T-cell (primary cell): ENCODE measurements around the gene PELI3. TPM values are rescaled to one million over a fixed set of nuclear protein-coding genes. Genes with fewer than 3 reads are reported as not detected.
A peak's percentile ranks its signal among the peaks of the same experiment; 100 is the strongest.

Experiments
- ATAC-seq, 4 experiments: fragments of 200-7000 bp in 3 of 4; fragments of 150-1000 bp in 1 of 4; cut with Tn5 transposase; replicated peaks in 1 of 4; 1 replicate in 3 of 4; 2 replicates in 1 of 4; pipeline ENCODE4 v1.10.0; 2021; ENCODE audit warnings: moderate library complexity in 3 of 4, mild to moderate bottlenecking in 2 of 4, moderate number of reproducible peaks in 1 of 4
- CTCF ChIA-PET, 2 donors: fragments of 300-600 bp; sonication (Branson Sonifier 250); formaldehyde crosslinking; loops; one replicate each; lab custom pipeline; 2022; ENCODE audit warnings: antibody characterized with exemption in 2 of 2; lab: Charles Lee
- POLR2A ChIA-PET, 2 donors: fragments of 300-600 bp; sonication (Branson Sonifier 250); formaldehyde crosslinking; loops; one replicate each; lab custom pipeline; 2022; ENCODE audit warnings: antibody characterized with exemption in 2 of 2; lab: Charles Lee
- DNase-seq, 35 experiments: peaks; one replicate each; pipeline versions ENCODE4 v3.0.0 to v3.0.0-alpha.2; 2013 to 2023
- H3K27ac ChIP-seq: one replicate; pipeline ENCODE4 v1.5.1; 2013; ENCODE audit warnings: low read length
- H3K27me3 ChIP-seq, 2 experiments: replicated peaks in 1 of 2; 1 replicate in 1 of 2; 2 replicates in 1 of 2; pipeline versions ENCODE4 v1.6.1 to v1.7.0; 2013; ENCODE audit warnings: low read length in 1 of 2, mixed read lengths in 1 of 2; ENCODE audit not compliant: control insufficient read depth in 2 of 2, insufficient read depth in 2 of 2; ENCODE audit errors: extremely low read depth in 1 of 2
- H3K36me3 ChIP-seq, 2 donors: 1 replicate in 1 of 2; 2 replicates in 1 of 2; pipeline versions ENCODE4 v1.6.1 to v1.7.0; 2013; ENCODE audit warnings: low read length in 1 of 2; ENCODE audit not compliant: control insufficient read depth in 2 of 2, insufficient read depth in 1 of 2; ENCODE audit errors: extremely low read depth in 1 of 2
- H3K4me1 ChIP-seq, 2 experiments: 1 replicate in 1 of 2; 2 replicates in 1 of 2; pipeline versions ENCODE4 v1.6.1 to v1.7.0; 2013; ENCODE audit warnings: low read length in 2 of 2, mixed read lengths in 1 of 2; ENCODE audit not compliant: insufficient read depth in 2 of 2, control insufficient read depth in 1 of 2; ENCODE audit errors: extremely low read depth in 1 of 2
- H3K4me3 ChIP-seq, 2 donors: 1 replicate in 1 of 2; 2 replicates in 1 of 2; pipeline versions ENCODE4 v1.5.1 to v1.7.0; 2013; ENCODE audit warnings: mild to moderate bottlenecking in 2 of 2, low read length in 1 of 2, moderate library complexity in 1 of 2; ENCODE audit not compliant: control insufficient read depth in 1 of 2; ENCODE audit errors: extremely low read depth in 1 of 2
- H3K9me3 ChIP-seq: 2 replicates; pipeline ENCODE4 v1.7.0; 2013
- H3K27ac Mint-ChIP-seq, 2 donors: one replicate each; pipeline ENCODE4 v1.8.0; 2020 to 2021; ENCODE audit warnings: mild to moderate bottlenecking in 2 of 2, mixed read lengths in 2 of 2
- H3K27me3 Mint-ChIP-seq, 2 donors: one replicate each; pipeline ENCODE4 v1.8.0; 2021 to 2022; ENCODE audit warnings: mixed read lengths in 2 of 2
- H3K36me3 Mint-ChIP-seq: one replicate; pipeline ENCODE4 v1.8.0; 2021; ENCODE audit warnings: mixed read lengths
- H3K4me1 Mint-ChIP-seq, 3 donors: one replicate each; pipeline ENCODE4 v1.8.0; 2020 to 2022; ENCODE audit warnings: mixed read lengths in 3 of 3, mild to moderate bottlenecking in 1 of 3
- H3K4me3 Mint-ChIP-seq, 3 donors: one replicate each; pipeline ENCODE4 v1.8.0; 2020 to 2022; ENCODE audit warnings: mild to moderate bottlenecking in 3 of 3, mixed read lengths in 3 of 3, moderate library complexity in 3 of 3
- H3K9me3 Mint-ChIP-seq, 3 donors: one replicate each; pipeline ENCODE4 v1.8.0; 2020 to 2022; ENCODE audit warnings: mixed read lengths in 3 of 3
- WGBS: methylation state at CpG from one replicate; pipeline ENCODE4 v1.1.5; 2013; ENCODE audit warnings: missing lambda C conversion rate; ENCODE audit not compliant: insufficient coverage; 5-methylcytosine and 5-hydroxymethylcytosine counted together
- total RNA-seq, 35 experiments: library from RNA in 6 of 35; stranded (reverse) in 6 of 35; fragments of 120-200 nt in 1 of 35; gene quantifications; one replicate each; pipeline versions ENCODE4 v1.2.1 to v1.2.4 and lab custom pipeline; 2013 to 2026

Gene PELI3
- total RNA-seq, 5 donors from 2014 or later (not counting 1 experiment from before 2014, with no cell fraction given) = 12.9 to 22.0 (median 13.8) TPM

DNA sequence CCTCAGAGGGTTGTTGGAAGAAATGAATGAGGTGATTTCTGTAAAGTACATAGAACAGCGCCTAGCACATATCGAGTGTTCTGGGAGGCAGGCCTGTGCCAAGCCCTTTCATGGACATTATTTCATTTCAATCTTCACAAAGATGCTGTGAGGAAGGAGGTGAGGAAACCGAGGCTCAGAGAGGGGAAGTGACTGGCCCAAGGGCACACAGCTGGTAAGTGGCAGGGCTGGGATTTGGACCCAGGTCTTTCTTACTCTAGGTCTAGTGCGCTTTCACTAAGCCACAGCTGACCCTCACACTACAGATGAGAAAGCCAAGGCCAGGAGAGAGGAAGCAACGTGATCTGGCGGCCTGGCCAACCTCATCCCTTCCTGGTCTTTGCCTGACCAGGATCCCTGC, 2.0 kb downstream of the PELI3 start:
- Mint-ChIP-seq H3K4me3 (peak overlapping the region; percentile 45 to 89 (median 88)), H3K36me3 (peaks cover 5% of the 10 kb centered on the region), H3K27ac (no peak overlapping the region), H3K27me3 (no peaks in the 10 kb centered on the region), H3K9me3 (no peaks in the 10 kb centered on the region), H3K4me1 (peaks cover 20 to 30% (median 25%) of the 10 kb centered on the region in 3 donors)
- no peak overlapping the region for H3K4me3 ChIP-seq
- no peak overlapping the region for H3K27ac ChIP-seq
- DNase-seq = no peak
- H3K36me3 ChIP-seq = peaks cover 0 to 6% of the 10 kb centered on the region in 2 donors
- no peaks in the 10 kb centered on the region for H3K9me3 ChIP-seq
- ChIA-PET CTCF (interaction anchor here (0.6 to 1.0 kb wide), 3 partner anchors 12 to 41 kb away, joined by 3 to 5 read pairs (median 3); partner anchors contain the start of genes DPP3 (in 1 of the 2) and MRPL11 (in 1 of the 2)), POLR2A (interaction anchor here in 1 of 2 donors (0.7 kb wide), 1 partner anchor 25 kb away, joined by 3 read pairs; no protein-coding TSS in a partner anchor)
- peaks cover 7 to 24% of the 10 kb centered on the region in 2 experiments for H3K4me1 ChIP-seq
- no CpG with 5 or more reads among the region's 6 CpGs for WGBS
- H3K27me3 ChIP-seq = no peaks in the 10 kb centered on the region
- no peak for ATAC-seq

GRCh38 chr11:66469441-66469840, 2.7 kb downstream of the PELI3 start:
- Mint-ChIP-seq H3K4me3 (no peak overlapping the region), H3K36me3 (peaks cover 8% of the 10 kb centered on the region), H3K4me1 (peaks cover 20 to 30% (median 25%) of the 10 kb centered on the region in 3 donors), H3K9me3 (no peaks in the 10 kb centered on the region), H3K27ac (no peak overlapping the region), H3K27me3 (no peaks in the 10 kb centered on the region)
- Histone ChIP-seq H3K36me3 (peaks cover 0 to 6% of the 10 kb centered on the region in 2 donors), H3K27ac (no peak overlapping the region), H3K27me3 (no peaks in the 10 kb centered on the region), H3K4me3 (no peak overlapping the region), H3K9me3 (no peaks in the 10 kb centered on the region), H3K4me1 (peaks cover 7 to 24% of the 10 kb centered on the region in 2 experiments)
- WGBS = no CpG with 5 or more reads among the region's 1 CpG
- ChIA-PET POLR2A (interaction anchor here in 1 of 2 donors (0.5 to 0.7 kb wide), 4 partner anchors 16 to 1433 kb away, joined by 3 to 4 read pairs (median 3); no protein-coding TSS in a partner anchor), CTCF (interaction anchor here (0.7 to 1.0 kb wide), 3 partner anchors 35 to 48 kb away, joined by 3 read pairs; no protein-coding TSS in a partner anchor)
- DNase-seq (no peak), ATAC-seq (no peak)

DNA sequence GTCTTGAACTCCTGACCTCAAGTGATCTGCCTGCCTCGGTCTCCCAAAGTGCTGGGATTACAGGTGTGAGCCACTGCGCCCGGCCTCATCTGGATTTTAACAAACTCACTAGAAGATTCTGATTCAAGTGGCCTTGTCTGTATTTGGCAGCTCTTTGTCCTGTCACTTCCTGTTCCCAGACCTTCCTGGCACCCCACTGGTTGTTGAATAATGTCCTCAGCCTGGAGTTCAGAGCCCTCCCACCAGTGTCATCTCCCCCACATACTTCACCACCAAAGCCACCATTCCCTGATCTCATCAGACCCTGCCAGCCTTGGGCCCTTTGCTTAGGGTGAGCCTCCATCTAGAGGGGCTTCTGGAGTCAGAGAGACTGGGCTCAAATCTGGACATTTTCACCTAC, 3.3 kb downstream of the PELI3 start:
- CTCF ChIA-PET = no interaction called here
- no peaks in the 10 kb centered on the region for H3K27me3 Mint-ChIP-seq
- POLR2A ChIA-PET = interaction anchor here in 1 of 2 donors (0.7 kb wide), 1 partner anchor 127 kb away, joined by 3 read pairs; no protein-coding TSS in a partner anchor
- no peak overlapping the region for H3K27ac ChIP-seq
- peaks cover 8% of the 10 kb centered on the region for H3K36me3 Mint-ChIP-seq
- no peaks in the 10 kb centered on the region for H3K9me3 ChIP-seq
- H3K4me1 Mint-ChIP-seq = peaks cover 20 to 30% (median 25%) of the 10 kb centered on the region in 3 donors
- peak overlapping the region in 1 of 3 donors; percentile 56 for H3K4me3 Mint-ChIP-seq
- 86% methylated on average over 3 of the region's 3 CpGs for WGBS
- ATAC-seq (no peak), DNase-seq (no peak)
- no peak overlapping the region for H3K27ac Mint-ChIP-seq
- peaks cover 7 to 24% of the 10 kb centered on the region in 2 experiments for H3K4me1 ChIP-seq
- H3K27me3 ChIP-seq = no peaks in the 10 kb centered on the region
- H3K9me3 Mint-ChIP-seq = no peaks in the 10 kb centered on the region
- no peak overlapping the region for H3K4me3 ChIP-seq
- peaks cover 0 to 6% of the 10 kb centered on the region in 2 donors for H3K36me3 ChIP-seq

GRCh38 chr11:66471142-66471541, 4.4 kb downstream of the PELI3 start:
- peaks cover 4 to 16% of the 10 kb centered on the region in 2 experiments for H3K4me1 ChIP-seq
- 95% methylated on average over 16 of the region's 16 CpGs for WGBS
- Mint-ChIP-seq H3K27me3 (no peaks in the 10 kb centered on the region), H3K27ac (no peak overlapping the region), H3K36me3 (peaks cover 8% of the 10 kb centered on the region), H3K4me3 (no peak overlapping the region), H3K9me3 (no peaks in the 10 kb centered on the region), H3K4me1 (peaks cover 15 to 20% (median 15%) of the 10 kb centered on the region in 3 donors)
- no peaks in the 10 kb centered on the region for H3K27me3 ChIP-seq
- ATAC-seq = no peak
- H3K27ac ChIP-seq = no peak overlapping the region
- POLR2A ChIA-PET = interaction anchor here in 1 of 2 donors (0.6 kb wide), 2 partner anchors 16 to 36 kb away, joined by 3 to 7 read pairs; no protein-coding TSS in a partner anchor
- H3K9me3 ChIP-seq = no peaks in the 10 kb centered on the region
- H3K4me3 ChIP-seq = no peak overlapping the region
- peaks cover 0 to 6% of the 10 kb centered on the region in 2 donors for H3K36me3 ChIP-seq
- CTCF ChIA-PET = interaction anchor here in 1 of 2 donors (0.7 kb wide), 1 partner anchor 94 kb away, joined by 5 read pairs; no protein-coding TSS in a partner anchor
- DNase-seq = no peak

DNA sequence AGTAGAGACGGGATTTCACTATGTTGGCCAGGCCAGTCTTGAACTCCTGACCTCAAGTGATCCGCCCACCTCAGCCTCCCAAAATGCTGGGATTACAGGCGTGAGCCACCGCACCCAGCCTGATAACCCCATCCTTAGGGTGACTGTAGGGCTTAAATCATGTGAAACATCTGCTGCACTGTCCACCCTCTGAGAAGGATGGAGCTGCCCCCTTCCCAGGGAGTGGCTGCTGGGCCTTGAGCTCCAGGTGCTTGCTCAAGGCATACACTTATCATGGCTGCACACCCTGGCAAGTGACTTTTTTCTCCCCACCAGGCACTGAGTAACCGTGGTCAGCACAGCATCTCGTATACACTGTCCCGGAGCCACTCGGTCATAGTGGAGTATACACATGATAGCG, 5.3 kb downstream of the PELI3 start:
- no peak overlapping the region for H3K4me3 ChIP-seq
- ATAC-seq (no peak), DNase-seq (no peak)
- H3K4me1 ChIP-seq = peaks cover 4 to 11% of the 10 kb centered on the region in 2 experiments
- WGBS = 95% methylated on average over 8 of the region's 9 CpGs
- ChIA-PET POLR2A (interaction anchor here in 1 of 2 donors (0.6 kb wide), 1 partner anchor 37 kb away, joined by 3 read pairs; no protein-coding TSS in a partner anchor), CTCF (interaction anchor here in 1 of 2 donors (0.7 kb wide), 1 partner anchor 95 kb away, joined by 5 read pairs; no protein-coding TSS in a partner anchor)
- Mint-ChIP-seq H3K4me3 (no peak overlapping the region), H3K27ac (no peak overlapping the region), H3K36me3 (peaks cover 8% of the 10 kb centered on the region), H3K4me1 (peaks cover 13 to 16% (median 13%) of the 10 kb centered on the region in 3 donors), H3K27me3 (no peaks in the 10 kb centered on the region), H3K9me3 (no peaks in the 10 kb centered on the region)
- no peaks in the 10 kb centered on the region for H3K27me3 ChIP-seq
- H3K27ac ChIP-seq = no peak overlapping the region
- peaks cover 0 to 6% of the 10 kb centered on the region in 2 donors for H3K36me3 ChIP-seq
- no peaks in the 10 kb centered on the region for H3K9me3 ChIP-seq

- H3K4me3 Mint-ChIP-seq = no peak overlapping the region
These were observed 6.5 kb downstream of the PELI3 start for GRCh38 chr11:66473167-66473566.

More at GRCh38 chr11:66473167-66473566, 6.5 kb downstream of the PELI3 start:
- DNase-seq = no peak
- Histone ChIP-seq H3K27me3 (no peaks in the 10 kb centered on the region), H3K9me3 (no peaks in the 10 kb centered on the region), H3K36me3 (peaks cover 0 to 6% of the 10 kb centered on the region in 2 donors), H3K4me3 (no peak overlapping the region), H3K27ac (no peak overlapping the region), H3K4me1 (peaks cover 0 to under 1% of the 10 kb centered on the region in 2 experiments)
- no peaks in the 10 kb centered on the region for H3K9me3 Mint-ChIP-seq
- H3K4me1 Mint-ChIP-seq = peaks cover 4 to 13% (median 10%) of the 10 kb centered on the region in 3 donors
- ChIA-PET POLR2A (no interaction called here), CTCF (no interaction called here)
- no peak overlapping the region for H3K27ac Mint-ChIP-seq
- no peak for ATAC-seq
- 98% methylated on average over 11 of the region's 11 CpGs for WGBS
- H3K27me3 Mint-ChIP-seq = no peaks in the 10 kb centered on the region
- H3K36me3 Mint-ChIP-seq = peaks cover 8% of the 10 kb centered on the region
